NCI-H510A treated with DMSO at 0.1 percent for 48 hours (cell line): ENCODE measurements around the gene TNFAIP3.

Source experiments
- DNase-seq: peaks from one replicate; lab custom pipeline; 2025; lab: John Stamatoyannopoulos, UW

The TNFAIP3 gene

DNA sequence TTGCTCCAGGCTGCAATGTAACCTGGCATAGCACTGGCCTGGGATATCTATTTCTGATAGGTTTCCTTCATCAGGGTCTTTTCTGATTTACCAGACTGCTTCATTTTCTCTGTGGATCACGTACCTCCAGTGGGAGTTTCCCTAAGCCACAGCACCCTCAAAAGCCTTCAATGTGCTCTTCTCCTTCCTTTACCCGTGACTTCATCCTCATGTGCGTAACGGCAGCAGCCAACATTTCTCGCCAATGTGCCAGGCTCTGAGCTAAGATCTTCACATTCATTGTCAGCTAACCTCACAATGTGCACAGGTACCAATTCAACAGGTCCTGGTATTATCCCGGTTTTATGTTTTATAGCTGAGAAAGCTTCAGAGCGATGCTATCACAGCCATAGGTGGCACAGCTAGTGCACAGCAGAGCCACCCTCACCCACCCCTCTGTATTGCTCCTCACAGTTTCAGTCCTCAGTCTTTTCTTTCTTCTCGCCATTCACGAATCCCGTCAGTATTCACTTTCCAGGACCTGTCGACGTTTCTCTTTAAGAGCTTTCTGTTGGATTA, 58.2 kb downstream of the TNFAIP3 start:
- DNase-seq: no peak

DNA sequence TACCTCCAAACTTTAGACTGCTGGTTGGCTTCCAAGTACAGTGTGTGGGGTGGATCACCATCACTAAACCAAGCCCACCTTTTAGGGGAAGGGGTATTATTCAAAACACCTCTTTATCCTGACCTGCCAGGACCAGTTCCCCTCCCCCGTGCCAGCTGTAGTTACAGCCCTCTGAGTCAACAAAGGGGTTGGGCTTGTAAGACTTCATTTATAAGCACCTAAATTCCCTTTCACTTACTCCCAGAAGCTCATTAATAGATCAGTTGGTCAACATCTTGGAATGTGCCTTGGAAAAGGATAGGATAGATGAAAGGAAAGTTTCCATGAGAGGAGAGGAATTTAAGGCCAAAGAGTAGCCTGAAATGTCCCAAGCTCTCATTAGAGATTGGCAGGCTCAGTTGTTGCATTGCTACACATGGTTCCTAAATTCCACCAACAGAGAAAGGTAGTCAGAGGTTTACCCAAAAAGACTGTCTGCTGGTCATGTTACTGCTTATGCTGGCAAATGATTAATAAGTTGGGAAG, 59.2 kb downstream of the TNFAIP3 start:
- DNase-seq: no peak

DNA sequence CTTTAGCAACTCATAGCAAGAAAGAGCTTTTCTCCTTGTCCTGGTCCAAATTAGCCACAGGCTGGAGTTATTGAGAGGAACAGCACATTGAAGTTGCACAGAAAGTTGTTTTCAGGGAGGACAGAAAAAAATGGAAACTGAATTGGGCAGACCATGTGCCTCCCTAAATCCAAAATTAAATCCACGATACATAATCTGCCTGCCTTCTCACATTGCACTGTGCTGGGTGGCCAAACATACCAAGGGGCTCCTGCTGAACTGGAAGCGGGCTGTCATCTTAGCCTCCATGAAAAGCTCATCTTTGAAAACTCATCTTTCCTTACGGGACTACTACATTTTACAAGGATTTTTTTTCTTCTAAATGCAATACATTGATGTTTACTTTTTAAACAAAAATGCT, 59.9 kb downstream of the TNFAIP3 start:
- no peak for DNase-seq

GRCh38 chr6:137927777-137928218, 60.7 kb downstream of the TNFAIP3 start:
- no peak for DNase-seq

DNA sequence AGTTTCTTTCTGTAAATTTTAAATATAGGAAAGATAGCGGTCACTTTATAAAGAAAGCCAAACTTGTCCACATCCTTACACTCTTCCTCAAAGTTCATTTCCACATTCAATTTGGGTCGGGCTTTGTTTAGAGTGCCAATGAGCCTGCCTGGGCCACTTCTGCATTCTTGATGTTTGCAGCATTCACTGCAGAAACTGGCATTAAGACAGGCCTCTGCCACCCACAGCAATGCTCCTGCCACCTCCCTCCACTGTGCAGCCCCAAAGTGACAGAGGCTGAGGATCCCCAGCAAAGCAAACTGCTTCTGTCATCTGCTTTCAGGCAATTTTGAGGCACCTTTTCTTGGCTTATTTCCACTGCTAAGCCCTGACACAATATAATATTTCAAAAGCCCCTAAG, 61.2 kb downstream of the TNFAIP3 start:
- no peak for DNase-seq

- no peak for DNase-seq
Measured at GRCh38 chr6:137931849-137932465, 64.9 kb downstream of the TNFAIP3 start.
